GM19468 (cell line): Measurements from ENCODE around the gene SORL1-AS1.
"Not testable (repeated sequence)": the region's sequence is repeated elsewhere in the genome, so short reads cannot be mapped to it uniquely, and the experiment has no call there.

Source experiments
- ATAC-seq: cut with Tn5 transposase; IDR thresholded peaks from one replicate; pipeline ENCODE4 v1.9.1; 2021; ENCODE audit warnings: mild to moderate bottlenecking, moderate library complexity, moderate number of reproducible peaks; ENCODE audit not compliant: unreplicated experiment; ENCODE audit errors: extremely low read depth

The SORL1-AS1 gene

DNA sequence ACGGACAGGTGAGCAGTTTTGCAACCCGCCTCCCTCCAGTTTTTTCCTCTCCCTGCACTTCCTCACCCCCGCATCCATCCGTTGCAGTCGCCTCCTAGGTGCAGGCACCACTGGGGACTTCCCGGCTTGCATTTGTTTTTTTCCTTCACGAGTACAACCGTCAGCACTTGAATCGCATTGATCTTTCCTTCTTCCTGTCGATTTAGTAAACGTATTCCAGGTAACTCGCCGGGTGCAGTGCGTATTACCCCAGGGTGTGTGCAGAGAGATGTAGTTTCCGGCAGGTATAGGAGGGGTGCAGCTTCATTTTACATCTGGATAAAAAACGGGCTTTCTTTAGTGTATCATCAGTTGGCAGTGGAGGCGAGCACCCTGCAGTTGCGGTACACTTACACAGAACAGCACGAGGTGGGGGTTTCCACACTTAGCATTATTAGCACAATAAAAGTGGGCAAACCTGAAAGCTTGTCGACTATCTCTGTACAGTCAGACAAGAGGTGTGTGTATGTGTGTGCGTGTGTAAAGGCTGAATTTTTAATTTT, at the start of gene SORL1-AS1:
Gene SORL1-AS1, minus strand, starts transcription at position 359 of the 542 bp plus-strand sequence.
- ATAC-seq: no peak

GRCh38 chr11:121500717-121501116, 48.0 kb upstream of the SORL1-AS1 start:
- ATAC-seq: no peak

DNA sequence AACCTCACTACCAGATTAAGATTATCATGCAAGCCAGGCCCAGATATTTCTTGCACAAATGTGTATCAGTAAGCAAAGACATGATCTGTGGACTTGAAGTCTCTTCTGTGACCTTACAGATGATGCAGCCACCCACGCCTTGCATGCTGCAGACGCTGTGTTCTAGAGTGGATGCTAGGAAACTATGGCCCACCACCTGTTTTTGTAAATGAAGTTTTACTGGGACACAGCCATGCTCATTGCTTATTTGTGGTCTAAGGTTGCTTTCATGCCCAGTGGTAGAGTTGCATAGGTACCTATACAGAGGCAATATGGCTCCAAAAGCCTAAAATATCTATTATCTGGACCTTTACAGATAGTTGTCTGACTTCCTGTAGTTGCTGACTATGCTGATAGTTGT, 47.5 kb upstream of the SORL1-AS1 start:
- ATAC-seq: no peak

- no peak for ATAC-seq
Observed at GRCh38 chr11:121499405-121499804, 46.6 kb upstream of the SORL1-AS1 start.

- ATAC-seq: no peak
Observed at GRCh38 chr11:121497176-121497998, 44.6 kb upstream of the SORL1-AS1 start.

- no peak for ATAC-seq
Observed at GRCh38 chr11:121494355-121495099, 41.8 kb upstream of the SORL1-AS1 start.

GRCh38 chr11:121489823-121490222, 37.1 kb upstream of the SORL1-AS1 start:
- no peak for ATAC-seq

DNA sequence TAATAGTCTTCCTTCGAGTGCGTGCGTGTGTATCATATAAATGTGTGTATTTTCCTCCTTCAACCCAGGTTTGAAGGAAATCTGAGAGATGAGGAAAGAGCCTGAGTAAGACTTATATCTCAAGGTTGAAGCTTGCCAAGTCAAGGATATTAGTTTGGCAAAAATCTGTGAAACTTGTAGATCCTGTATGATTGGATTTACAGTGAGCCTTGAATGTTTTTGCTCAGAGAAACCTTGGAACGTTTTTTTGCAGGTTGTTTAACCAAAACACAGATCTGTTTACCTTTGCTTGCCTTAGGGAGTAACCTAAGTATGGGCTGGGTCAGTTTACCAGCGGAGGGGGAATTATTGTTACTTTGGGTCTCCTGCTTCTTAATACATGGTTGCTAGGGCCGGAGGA, 35.9 kb upstream of the SORL1-AS1 start:
- no peak for ATAC-seq

GRCh38 chr11:121488170-121488569, 35.4 kb upstream of the SORL1-AS1 start:
- ATAC-seq: no peak

DNA sequence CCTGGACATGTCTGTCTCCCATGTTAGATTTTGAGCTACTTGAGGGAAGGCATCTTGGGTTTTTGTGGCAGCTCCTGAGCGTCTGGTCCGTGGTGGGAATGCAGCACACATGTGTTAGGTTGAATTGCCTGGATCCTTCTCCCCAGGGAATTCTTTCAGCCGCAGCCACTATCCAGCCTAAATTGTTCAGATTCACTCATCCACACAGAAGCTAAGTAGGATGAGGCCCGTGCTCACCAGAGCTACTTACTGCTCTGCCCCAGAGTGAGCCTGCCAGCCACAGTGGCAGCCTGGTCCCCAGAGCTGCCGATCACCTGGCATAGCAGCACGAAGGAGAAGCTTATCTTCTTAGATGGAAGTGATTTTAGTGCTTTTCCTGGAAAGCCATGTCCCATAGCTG, 34.4 kb upstream of the SORL1-AS1 start:
- ATAC-seq: no peak

DNA sequence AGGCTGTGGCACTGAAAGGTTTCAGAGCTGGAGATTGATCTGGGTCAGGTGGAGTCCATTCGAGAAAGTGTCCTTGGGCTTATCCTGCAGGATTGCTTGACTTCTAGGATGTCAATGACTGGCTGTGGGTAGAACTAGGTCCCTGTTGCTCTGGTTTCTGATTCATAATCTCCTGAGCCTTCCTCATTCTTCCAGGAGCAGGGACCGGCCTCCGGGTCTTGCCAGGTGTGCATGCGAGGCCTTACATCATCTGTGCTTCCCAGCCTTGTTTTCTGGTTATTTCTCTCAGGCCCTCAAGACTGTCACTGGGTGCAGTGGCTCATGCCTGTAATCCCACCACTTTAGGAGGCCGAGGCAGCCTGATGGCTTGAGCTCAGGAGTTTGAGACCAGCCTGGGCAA, 33.3 kb upstream of the SORL1-AS1 start:
- no peak for ATAC-seq

DNA sequence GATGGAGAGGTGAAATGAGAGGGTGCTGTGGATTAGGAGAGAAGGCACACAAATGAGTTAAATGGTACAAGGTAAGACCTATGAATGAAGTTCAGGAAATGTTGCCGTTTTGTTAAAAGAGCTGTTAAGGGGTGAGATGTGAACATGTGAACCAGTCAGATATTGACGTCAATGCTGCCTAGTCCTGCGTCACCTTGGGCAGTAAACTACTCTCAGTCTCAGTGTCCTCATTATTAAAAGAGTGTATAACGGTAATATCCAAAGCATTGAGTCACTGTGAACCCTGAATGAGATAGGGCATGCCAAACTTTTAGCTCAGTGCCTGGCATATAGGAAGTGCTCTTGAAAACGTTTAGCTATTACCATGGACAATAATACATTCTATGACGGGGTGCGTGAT, 32.4 kb upstream of the SORL1-AS1 start:
- ATAC-seq: no peak

DNA sequence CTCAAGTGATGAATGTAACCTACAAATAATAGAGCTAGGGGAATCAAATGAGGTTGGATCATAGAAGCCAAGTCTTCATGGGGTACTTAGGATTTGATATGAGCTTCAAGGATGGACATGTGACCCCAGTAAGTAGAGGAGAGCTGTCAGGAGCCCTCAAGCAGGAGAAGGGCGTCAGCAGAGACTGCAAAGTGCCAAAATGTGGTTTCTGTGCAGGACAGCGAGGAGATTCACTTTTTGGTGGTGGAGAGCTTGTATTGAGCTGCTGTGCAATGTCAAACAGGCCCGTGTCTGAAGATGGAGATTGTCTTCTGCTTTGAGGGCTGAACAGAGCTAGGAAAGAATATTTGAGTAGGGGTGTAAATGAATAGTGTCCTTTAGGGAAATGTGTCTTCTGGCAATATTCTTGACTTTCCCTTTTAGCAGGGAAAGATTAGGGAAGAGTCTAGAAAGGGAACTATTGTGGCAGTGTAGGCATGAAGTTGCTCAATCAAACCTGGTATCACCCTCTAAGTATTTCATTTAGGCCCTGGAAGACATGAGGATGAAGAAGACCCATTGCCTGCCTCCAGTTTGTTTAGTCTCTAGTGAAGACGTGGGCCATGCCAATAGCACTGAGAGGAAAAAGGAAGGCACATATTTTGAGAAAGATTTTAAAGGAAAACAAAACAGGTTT, 31.2 kb upstream of the SORL1-AS1 start:
- ATAC-seq: no peak

- peak; percentile 84 for ATAC-seq
Observed at GRCh38 chr11:121482231-121483129, 29.7 kb upstream of the SORL1-AS1 start.

DNA sequence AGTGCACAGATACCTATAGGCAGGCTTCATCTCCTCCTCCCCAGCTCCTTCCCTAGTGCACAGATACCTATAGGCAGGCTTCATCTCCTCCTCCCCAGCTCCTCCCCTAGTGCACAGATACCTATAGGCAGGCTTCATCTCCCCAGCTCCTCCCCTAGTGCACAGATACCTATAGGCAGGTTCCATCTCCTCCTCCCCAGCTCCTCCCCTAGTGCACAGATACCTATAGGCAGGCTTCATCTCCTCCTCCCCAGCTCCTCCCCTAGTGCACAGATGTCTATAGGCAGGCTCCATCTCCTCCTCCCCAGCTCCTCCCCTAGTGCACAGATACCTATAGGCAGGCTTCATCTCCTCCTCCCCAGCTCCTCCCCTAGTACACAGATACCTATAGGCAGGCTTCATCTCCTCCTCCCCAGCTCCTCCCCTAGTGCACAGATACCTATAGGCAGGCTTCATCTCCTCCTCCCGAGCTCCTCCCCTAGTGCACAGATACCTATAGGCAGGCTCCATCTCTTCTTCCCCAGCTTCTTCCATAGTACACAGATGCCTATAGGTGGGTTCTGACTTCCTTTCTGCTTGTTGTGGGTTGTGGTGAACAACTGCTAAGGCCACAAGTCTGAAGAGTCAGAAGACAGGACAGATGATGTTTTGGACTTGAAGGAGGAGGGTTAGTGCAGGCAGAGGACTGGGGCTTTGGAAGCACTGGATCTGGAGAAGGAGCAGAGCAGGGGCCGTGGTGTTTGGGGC, 28.9 kb upstream of the SORL1-AS1 start:
- ATAC-seq: not testable (repeated sequence)

DNA sequence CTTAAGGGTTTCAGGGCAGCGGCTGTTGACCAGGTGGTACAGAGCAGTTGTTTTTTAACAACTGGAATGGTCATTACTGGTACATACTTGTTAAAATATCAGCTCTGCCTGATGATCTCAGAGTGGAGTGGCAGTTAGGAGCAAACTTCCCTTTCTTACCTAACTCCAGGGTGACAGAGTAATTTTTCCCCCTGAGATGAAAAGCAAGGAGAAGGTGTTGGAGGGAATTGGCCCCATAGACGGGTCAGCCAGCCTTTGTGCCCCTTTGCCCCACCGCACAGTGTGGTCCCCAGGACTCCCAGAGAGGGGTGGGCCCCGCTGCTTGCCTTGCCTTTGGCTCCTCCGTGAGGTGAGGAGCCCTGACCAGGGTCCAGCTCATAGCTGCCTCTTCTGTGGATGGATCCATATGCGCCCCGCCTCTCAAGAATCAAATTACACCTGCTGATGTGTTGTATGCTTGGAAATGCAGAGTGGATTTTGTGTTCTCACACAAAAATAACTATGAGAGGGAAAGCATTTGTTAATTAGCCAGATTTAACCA, 27.0 kb upstream of the SORL1-AS1 start:
- no peak for ATAC-seq

DNA sequence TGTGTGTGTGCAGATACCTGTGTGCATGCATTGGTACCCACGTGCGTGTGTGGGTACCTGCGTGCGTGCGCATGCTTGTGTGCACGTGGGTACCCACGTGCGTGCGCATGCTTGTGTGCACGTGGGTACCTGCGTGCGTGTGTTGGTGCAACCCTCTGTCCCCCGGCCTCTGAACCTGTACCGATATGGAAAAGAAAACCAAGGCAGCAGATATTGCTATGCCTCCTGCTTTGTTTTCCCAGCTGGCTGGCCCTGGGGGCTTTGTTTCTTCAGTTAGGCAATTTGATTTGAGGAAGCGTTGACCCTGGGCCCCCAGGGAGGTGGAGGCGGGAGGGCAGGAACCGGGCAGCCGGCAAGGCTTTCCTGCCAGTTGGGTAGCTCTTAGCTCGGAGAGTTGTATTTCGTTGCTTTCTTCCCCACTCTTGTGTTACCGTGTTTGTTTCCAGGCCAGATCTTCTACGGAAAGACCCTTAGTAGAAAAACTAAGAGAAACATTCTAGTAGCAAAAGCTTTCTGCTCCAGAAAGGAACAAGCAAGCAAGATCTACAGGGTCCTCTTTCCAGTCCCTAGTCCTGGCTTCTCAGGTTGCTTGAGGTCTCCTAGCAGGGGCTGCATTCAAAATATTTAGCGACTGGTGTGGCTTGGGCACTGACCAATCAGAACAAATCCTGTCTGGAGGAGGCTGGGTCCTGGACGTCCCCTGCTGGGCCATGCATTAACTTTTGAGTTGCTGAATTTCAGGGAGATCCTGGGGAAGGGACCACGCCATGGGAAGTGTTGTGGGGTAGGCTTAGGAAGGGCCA, 26.3 kb upstream of the SORL1-AS1 start:
- no peak for ATAC-seq
